NCI-H2029 treated with DMSO at 0.1 percent for 48 hours (cell line): ENCODE results near the gene NEU4.

Experiments
- DNase-seq: peaks from one replicate; lab custom pipeline; 2025; lab: John Stamatoyannopoulos, UW

The NEU4 gene

DNA sequence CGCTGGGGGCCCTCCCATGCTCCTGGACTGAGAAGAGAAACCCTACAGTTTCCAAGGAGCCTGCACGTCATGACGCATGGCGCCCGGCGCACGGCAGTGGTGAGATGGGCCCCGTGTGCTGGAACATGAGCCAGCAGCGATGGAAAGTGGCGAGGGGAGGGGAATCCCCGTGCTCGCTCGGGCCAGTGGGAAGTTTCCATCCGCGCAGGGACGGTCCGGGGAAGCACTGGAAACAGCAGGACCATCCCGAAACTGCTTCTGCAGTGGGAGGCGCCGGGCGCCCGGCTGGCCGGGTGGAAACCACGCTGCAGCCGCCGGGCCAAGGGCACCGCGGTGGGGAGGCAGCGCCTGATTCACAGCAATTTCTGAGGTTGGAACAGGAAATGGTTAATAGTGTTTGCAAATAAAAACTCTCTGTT, 54.6 kb downstream of the NEU4 start:
- DNase-seq, result no peak

DNA sequence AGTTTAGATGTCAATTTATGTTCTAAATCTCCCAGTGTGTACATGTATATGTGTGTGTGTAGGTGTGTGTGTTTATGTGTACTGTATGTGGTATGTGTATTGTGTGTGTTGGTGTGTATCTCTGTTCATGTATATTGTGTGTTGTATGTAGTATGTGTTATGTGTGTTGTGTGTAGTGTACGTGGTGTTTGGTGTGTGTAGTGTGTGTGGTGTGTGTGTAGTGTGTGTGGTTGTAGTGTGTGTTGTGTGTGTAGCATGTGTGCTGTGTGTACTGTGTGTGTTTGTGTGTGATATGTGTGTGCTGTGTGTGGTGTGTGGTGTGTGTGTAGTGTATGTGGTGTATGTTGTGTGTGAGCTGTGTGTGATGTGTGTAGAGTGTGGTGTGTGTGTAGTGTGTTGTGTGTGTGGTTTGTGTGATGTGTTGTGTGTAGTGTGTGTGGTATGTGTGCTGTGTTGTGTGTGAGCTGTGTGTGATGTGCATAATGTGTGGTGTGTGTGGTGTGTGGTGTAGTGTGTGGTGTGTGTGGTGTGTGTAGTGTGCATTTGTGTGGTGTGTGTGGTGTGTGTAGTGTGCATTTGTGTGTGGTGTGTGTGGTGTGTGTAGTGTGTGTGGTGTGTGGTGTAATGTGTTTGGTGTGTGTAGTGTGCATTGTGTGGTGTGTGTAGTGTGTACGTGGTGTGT, 55.3 kb downstream of the NEU4 start:
- no peak for DNase-seq

DNA sequence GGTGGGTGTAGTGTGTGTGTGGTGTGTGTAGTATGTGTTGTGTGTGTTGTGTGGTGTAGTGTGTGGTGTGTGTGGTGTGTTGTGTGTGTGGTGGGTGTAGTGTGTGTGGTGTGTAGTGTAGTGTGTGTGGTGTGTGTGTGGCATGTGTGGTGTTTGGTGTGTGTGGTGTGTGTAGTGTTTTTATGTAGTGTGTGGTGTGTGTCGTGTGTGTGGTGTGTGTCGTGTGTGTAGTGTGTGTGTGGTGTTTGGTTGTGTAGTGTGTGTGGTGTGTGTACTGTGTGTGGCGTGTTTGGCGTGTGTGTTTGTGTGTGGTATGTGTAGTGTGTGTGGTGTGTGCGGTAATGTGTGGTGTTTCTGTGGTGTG, 55.8 kb downstream of the NEU4 start:
- no peak for DNase-seq

GRCh38 chr2:241865416-241865956, 56.5 kb downstream of the NEU4 start:
- DNase-seq, result no peak

DNA sequence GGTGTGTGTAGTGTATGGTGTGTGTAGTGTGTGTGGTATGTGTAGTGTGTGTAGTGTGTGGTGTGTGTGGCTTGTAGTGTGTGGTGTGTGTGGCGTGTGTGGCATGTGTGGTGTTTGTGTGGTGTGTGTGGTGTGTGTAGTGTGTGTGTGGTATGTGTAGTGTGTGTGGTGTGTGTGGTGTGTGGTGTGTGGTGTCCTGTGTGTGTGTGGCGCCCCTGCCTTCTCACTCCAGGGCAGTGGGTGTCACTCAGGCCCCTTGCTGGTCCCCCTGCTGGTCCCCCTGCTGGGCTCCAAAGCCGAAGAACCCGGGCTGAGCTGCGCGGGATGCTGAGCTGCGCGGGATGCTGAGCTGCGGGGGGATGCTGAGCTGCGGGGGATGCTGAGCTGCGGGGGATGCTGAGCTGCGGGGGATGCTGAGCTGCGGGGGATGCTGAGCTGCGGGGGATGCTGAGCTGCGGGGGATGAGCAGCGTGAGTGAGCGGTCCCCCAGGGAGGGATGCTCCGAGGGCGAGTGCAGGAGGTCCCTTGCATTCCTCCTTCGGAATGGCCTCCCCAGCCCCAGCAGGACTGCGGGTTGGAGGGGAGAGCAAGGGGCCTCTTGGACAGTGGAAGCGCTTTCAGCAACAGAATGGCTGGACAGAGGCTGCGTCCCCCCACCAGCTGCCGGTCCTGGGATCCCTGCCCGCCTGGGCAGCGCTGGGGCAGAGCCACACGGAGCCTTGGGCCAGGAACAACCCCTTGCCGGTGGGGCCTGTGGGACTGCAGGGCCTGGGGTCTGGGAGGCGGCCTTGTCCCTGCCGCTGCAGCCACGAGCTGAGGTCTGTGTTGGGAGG, 57.2 kb downstream of the NEU4 start:
- DNase-seq, result no peak
